Measurements from ENCODE around the gene FAM240A. TPM values are rescaled to one million over a fixed set of nuclear protein-coding genes. Genes with fewer than 3 reads are reported as not detected.
"Not testable (repeated sequence)": the region's sequence is repeated elsewhere in the genome, so short reads cannot be mapped to it uniquely, and the experiment has no call there.

Gene FAM240A
- total RNA-seq, 1 donor: not detected

DNA sequence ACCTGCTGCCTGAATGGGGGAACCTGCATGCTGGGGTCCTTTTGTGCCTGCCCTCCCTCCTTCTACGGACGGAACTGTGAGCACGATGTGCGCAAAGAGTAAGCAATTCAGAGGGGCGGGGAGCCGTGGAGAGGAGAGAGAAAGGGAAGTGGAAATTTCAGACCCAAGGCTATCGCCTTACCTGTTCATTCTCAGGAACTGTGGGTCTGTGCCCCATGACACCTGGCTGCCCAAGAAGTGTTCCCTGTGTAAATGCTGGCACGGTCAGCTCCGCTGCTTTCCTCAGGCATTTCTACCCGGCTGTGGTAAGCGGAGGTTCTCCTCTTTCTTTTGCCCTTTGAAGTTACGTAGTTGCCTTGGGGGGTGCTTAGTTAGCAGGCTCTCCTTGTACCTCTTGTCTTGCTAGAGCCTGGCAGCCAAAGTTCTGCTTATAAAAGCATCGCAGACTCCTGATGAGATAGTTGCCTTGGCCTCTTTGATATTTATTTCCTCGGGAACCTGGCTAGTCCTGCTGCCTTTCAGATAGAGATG lies 32.5 kb upstream of the FAM240A start:
- Histone ChIP-seq H3K9me3 (ENCODE audit: low read depth, low read length) (no peaks in the 10 kb centered on the region), H3K27me3 (ENCODE audit: insufficient read depth, low read length) (peaks cover 10% of the 10 kb centered on the region), H3K4me3 (ENCODE audit: low read length) (no peak overlapping the region), H3K4me1 (ENCODE audit: insufficient read depth, low read length) (no peaks in the 10 kb centered on the region)

DNA sequence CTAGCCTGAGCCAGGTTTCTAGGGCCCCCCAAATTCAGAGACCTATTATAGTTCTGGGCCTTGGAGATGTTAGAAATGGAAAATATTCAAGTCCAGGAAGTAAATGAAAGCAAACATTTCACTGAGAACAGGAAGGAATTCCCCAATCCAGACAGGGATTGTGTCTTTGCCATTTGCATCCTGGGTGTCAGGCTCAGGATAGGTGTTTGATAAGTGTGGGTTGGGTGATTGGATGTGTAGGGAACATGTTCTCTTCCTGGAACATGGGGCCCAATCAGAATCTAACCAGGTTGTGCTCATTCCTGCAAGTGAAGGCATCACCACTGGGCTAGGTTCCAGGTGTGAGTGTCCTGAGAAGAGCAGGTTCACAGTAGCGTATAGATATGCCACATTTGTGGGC lies 31.6 kb upstream of the FAM240A start:
- no peaks in the 10 kb centered on the region for H3K4me1 ChIP-seq (ENCODE audit: insufficient read depth, low read length)
- H3K27me3 ChIP-seq (ENCODE audit: insufficient read depth, low read length): peaks cover 10% of the 10 kb centered on the region
- no peaks in the 10 kb centered on the region for H3K9me3 ChIP-seq (ENCODE audit: low read depth, low read length)
- no peak overlapping the region for H3K4me3 ChIP-seq (ENCODE audit: low read length)

DNA sequence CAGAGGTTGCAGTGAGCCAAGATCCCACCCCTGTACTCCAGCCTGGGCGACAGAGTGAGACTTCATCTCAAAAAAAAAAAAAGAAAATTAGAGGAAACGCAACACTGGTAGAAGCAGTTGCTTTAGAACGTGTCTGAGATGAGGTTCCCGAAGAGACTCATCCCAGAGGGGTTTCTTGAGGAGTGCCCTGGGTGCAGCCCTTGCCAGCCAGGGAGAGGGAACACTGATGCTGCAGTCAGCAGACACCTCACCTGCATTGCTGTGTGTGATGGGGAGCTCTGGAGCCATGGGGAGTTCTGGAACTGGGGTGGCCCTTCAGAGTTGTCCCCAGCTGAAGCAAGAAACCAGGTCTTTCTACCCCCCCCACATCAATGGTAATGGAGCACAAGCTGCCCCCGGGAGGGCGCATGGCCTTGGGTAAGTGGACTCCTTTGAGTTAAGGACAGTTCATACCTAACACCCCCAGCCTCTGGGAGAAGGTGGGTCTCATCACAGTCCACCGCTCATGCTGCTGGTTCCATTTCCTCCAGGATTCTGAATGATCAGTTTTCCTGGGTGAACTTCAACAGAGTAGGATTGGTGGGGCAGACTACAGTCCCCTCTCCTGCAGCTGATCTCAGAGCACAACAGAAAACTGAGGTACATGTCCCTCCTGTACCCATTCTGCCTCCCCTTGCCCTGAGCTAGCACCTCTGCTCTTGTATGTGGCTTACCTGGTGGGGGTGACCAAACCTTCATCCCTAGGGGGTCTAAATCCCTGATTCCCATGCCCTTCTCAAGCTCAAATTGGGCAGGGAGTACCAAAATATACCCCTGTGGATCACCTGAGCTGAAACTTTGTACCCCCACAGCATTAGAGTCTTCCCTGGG lies 27.5 kb upstream of the FAM240A start:
- H3K4me1 ChIP-seq (ENCODE audit: insufficient read depth, low read length): no peaks in the 10 kb centered on the region
- no peak overlapping the region for H3K4me3 ChIP-seq (ENCODE audit: low read length)

DNA sequence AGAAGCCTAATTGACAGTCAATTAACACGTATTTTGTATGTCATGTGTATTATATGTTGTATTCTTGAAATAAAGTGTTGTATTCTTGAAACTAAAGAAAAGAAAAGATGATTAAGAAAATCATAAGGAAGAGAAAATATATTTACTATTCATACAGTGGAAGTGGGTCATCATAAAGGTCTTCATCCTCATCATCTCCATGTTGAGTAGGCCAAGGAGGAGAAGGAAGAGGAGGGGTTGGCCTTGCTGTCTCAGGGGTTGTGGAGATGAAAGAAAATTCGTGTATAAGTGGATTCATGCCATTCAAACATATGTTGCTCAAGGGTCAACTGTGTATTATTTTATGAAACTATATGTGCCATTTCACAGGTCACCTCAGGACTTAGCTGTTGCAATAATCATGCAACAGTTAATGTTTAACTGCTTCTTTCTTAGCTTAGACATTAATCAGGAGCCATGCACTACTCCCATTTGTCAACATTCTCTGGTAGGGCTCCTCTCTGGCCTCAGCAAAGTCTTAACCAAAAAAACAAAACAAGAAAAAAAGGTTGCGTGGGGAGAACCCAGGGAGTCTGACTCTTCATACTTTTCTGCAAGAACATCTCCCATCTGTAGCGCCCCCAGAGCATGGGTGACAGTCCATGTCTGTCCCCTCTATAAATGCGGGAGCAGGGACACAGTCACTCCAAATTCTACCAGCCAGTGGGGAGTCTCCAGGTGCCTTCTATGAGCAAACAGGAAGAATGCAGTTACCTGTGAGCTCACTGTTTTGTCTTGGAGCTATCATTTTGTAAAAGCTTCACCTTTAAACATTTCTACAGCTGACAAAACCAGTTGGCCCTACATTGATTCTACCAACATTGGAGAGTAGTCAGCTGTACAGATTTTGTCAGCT lies 26.3 kb upstream of the FAM240A start:
- peaks cover 2% of the 10 kb centered on the region for H3K27me3 ChIP-seq (ENCODE audit: insufficient read depth, low read length)
- H3K4me1 ChIP-seq (ENCODE audit: insufficient read depth, low read length): no peaks in the 10 kb centered on the region
- H3K4me3 ChIP-seq (ENCODE audit: low read length): no peak overlapping the region
- H3K9me3 ChIP-seq (ENCODE audit: low read depth, low read length): no peaks in the 10 kb centered on the region

More for the DNA sequence above, 27.5 kb upstream of the FAM240A start:
- Histone ChIP-seq H3K27me3 (ENCODE audit: insufficient read depth, low read length) (peaks cover 2% of the 10 kb centered on the region), H3K9me3 (ENCODE audit: low read depth, low read length) (no peaks in the 10 kb centered on the region)

DNA sequence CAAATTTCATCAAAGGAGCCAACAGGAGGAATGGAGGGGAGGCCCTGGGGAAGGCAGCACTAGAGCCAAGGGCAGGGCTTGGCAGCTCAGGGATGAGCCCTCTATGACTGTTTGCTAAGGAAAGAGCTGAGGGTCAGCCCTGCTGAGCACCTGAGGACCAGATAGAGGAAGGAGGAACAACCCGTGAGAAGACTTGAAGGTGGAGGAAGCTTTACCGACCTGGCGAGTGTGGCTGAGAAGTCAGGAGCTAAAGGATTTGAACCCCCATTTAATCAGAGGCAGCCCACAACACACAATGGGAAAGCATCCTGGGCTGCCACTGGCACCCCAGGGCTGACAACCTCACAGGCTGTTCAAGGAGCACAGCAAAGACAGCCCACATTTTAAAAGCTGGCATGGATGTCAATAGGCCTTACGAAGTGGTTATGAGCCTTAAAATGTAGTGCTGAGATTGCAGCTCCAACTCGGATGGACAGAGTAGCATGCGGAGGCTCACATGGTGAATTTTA lies 25.5 kb upstream of the FAM240A start:
- Histone ChIP-seq H3K4me3 (ENCODE audit: low read length) (no peak overlapping the region), H3K4me1 (ENCODE audit: insufficient read depth, low read length) (no peaks in the 10 kb centered on the region), H3K27me3 (ENCODE audit: insufficient read depth, low read length) (peaks cover 2% of the 10 kb centered on the region), H3K9me3 (ENCODE audit: low read depth, low read length) (no peaks in the 10 kb centered on the region)

DNA sequence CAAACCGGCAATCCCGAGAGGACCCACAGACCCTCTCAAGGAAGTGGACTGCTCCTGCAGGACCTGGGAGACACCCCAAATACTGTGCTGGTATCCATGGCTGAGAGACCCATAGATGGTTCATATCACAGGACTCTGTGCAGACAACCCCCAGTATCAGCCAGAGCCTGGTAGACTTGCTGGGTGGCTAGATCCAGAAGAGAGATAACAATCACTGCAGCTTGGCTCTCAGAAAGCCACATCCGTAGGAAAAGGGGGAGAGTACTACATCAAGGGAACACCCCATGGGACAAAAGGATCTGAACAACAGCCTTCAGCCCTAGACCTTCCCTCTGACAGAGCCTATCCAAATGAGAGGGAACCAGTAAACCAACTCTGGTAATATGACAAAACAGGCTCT lies 25.1 kb upstream of the FAM240A start:
- not testable (repeated sequence) for H3K4me1 ChIP-seq (ENCODE audit: insufficient read depth, low read length); H3K27me3 ChIP-seq (ENCODE audit: insufficient read depth, low read length); H3K4me3 ChIP-seq (ENCODE audit: low read length); H3K9me3 ChIP-seq (ENCODE audit: low read depth, low read length)

DNA sequence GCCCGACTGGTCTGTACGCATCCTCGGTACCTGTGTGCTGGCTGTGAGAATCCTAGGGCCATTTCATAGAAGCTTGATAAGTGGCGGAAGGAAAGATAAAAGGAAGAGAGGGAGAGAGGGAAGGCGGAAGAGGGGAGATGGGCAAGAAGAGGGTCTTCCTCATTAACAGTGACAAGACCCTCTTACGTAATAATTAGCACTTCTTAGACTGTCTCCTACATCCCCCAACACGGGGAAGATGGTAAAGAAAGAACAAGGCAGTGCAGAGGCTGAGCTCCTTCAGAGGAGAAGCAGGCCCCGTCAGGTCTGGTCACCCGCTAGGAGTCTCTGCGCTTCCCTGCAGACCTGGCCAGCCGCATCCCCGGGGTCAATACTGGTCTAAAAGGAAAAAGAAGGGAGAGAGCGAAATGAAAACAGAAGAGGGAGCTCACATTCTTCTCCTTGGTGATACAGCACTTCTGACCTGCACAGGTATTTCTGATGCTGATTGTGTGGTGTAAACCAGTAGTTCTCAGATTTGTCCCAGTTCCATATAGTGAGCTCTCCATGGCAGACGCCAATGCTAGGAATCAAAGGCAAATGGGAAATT lies 19.0 kb upstream of the FAM240A start:
- H3K9me3 ChIP-seq (ENCODE audit: low read depth, low read length): no peaks in the 10 kb centered on the region
- no peaks in the 10 kb centered on the region for H3K27me3 ChIP-seq (ENCODE audit: insufficient read depth, low read length)
- no peak overlapping the region for H3K4me3 ChIP-seq (ENCODE audit: low read length)
- no peaks in the 10 kb centered on the region for H3K4me1 ChIP-seq (ENCODE audit: insufficient read depth, low read length)

DNA sequence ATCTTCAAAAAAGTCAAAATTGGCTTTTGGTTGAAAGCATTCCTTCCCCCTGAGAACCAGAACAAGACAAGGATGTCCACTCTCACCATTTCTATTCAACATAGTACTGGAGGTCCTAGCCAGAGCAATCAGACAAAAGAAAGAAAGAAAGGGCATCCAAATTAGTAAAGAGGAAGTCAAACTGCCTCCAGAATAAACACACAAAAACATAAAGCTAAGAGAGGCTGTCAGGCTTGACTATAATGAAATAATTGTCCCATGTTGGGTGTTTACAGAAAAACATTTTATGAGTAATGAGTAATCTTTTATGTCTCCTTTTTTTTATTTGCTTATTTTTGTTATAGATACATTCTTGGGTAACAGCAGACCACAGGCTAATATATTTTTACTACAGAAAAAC lies 18.3 kb upstream of the FAM240A start:
- Histone ChIP-seq H3K4me3 (ENCODE audit: low read length) (no peak overlapping the region), H3K4me1 (ENCODE audit: insufficient read depth, low read length) (no peaks in the 10 kb centered on the region), H3K27me3 (ENCODE audit: insufficient read depth, low read length) (no peaks in the 10 kb centered on the region), H3K9me3 (ENCODE audit: low read depth, low read length) (no peaks in the 10 kb centered on the region)

DNA sequence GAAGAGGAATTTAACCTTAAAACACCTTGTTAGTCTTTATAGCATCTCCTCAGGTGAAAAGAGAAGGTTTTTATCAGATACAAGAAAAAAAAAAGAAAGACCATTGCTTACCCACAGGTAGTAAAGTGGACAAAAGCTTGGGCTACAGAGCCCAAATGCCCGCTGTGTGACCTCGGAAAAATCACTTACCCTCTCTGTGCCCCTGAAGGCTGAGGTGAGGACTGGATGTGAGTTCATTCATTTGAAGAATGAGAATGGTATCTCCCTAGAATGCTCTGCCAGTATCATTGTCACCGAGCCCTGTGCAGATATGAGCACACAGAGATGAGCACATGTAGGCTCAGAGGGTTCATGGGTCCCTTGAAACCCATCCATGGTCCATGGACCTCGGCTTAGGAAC lies 17.6 kb upstream of the FAM240A start:
- Histone ChIP-seq H3K27me3 (ENCODE audit: insufficient read depth, low read length) (no peaks in the 10 kb centered on the region), H3K9me3 (ENCODE audit: low read depth, low read length) (no peaks in the 10 kb centered on the region), H3K4me3 (ENCODE audit: low read length) (no peak overlapping the region), H3K4me1 (ENCODE audit: insufficient read depth, low read length) (no peaks in the 10 kb centered on the region)

DNA sequence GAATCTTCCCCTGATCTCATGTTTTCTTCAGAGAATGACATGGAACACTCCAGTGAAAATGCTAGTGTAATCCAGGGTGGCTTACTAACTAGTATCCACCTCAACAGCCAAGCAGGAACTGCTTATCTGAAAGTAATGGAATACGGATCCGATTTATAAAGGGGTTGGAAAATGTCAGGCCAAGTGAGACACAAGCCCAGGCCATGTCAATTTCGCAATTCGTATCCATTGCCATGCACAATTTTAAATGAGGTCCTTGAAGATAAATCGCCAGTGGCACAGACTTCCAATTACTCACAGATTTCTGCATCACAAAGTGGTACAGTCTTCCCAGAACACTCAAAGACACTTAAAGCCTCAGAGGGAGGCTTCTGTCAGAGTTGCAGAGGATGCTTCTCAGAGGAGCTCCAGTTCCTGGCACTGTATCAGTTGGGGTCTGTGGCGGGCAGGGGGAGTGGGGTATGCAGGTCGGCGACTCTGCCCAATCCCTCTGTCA lies 16.5 kb upstream of the FAM240A start:
- H3K4me3 ChIP-seq (ENCODE audit: low read length): no peak overlapping the region
- no peaks in the 10 kb centered on the region for H3K9me3 ChIP-seq (ENCODE audit: low read depth, low read length)
- no peaks in the 10 kb centered on the region for H3K4me1 ChIP-seq (ENCODE audit: insufficient read depth, low read length)
- H3K27me3 ChIP-seq (ENCODE audit: insufficient read depth, low read length): no peaks in the 10 kb centered on the region

DNA sequence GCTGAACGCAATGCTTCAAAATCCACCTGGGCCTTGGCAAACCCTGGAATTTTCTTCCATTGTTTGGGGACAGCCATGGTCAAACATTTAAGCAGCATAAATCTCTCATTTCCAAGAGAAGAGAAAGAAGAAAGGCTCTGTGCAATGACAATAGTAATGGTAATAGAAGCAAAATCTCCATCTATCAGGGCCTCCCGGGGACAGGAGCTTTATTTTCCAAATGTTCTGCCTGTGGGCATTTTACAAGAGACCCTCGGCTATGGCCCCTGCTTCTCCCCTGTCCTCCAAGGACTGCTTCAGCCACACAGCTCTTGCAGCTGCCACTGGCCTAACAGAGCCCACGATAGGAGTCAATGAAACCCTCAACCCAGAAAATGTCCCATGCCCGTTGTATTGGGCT lies 12.7 kb upstream of the FAM240A start:
- Histone ChIP-seq H3K27me3 (ENCODE audit: insufficient read depth, low read length) (no peaks in the 10 kb centered on the region), H3K9me3 (ENCODE audit: low read depth, low read length) (no peaks in the 10 kb centered on the region), H3K4me3 (ENCODE audit: low read length) (no peak overlapping the region), H3K4me1 (ENCODE audit: insufficient read depth, low read length) (no peaks in the 10 kb centered on the region)

DNA sequence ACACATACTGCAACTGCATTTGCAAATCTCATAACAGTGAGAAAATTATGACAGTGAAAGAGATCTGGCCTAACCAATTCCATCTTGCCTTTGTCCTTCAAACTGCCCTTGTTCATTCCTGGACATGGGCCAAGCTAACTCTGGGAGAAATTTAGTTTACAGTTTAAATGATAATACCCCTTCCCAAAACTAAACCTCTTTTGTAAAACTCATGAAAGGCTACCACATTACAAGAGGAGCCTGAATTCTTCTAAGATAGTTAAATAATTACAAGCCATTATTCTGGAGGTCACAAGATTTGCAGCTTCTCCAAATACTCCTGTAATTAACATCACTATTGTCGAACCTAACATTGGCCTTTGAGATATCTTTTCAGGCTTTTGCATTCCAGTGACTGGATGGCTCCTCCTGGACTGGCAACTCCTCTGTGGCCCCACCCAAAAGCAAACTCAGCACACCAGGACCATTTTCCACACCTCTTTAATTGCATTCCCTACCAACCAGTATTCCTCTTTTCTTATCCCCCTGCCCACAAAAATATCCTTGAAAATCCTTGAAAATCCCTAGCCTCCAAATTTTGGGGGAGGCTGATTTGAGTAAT lies 8.8 kb upstream of the FAM240A start:
- Histone ChIP-seq H3K9me3 (ENCODE audit: low read depth, low read length) (no peaks in the 10 kb centered on the region), H3K4me3 (ENCODE audit: low read length) (no peak overlapping the region), H3K4me1 (ENCODE audit: insufficient read depth, low read length) (no peaks in the 10 kb centered on the region), H3K27me3 (ENCODE audit: insufficient read depth, low read length) (no peaks in the 10 kb centered on the region)

DNA sequence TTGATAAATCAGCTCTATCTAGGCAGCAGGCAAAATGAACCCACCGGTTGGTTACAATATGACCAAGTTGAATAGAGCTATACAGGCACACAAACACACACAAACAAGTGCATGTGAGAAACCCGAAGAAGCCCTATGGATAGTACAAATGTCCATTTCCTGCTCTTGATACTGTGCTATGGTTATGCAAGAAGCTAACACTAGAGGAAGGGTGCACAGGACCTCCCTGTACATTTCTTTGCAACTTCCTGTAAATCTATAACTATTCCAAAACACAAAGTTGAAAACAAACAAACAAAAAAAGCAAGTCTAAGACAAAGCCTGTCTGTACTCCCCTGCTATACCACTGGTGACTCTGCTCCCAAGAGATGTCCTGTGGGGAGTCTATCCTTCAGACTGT lies 8.2 kb upstream of the FAM240A start:
- Histone ChIP-seq H3K9me3 (ENCODE audit: low read depth, low read length) (no peaks in the 10 kb centered on the region), H3K4me1 (ENCODE audit: insufficient read depth, low read length) (no peaks in the 10 kb centered on the region), H3K27me3 (ENCODE audit: insufficient read depth, low read length) (no peaks in the 10 kb centered on the region), H3K4me3 (ENCODE audit: low read length) (no peak overlapping the region)

DNA sequence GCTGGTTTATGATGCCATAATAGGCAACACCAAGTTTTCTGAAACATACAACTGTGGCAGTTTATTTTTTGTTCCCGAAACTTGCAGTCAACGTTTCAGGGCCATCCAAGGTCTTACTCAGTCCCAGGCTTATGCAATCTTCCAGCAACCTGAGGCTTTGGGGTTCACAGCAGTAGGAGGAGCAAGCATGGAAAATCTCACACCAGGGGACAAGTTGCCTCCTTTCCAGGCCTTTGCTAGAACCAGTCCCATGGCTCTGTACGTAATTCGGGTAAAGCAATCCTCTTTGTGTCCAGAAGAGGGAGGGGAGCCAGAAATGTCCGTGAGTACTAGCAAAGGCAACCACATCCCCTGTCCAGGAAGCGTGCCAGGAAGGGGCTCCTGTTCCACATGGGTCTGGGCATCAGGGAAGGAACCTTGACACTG lies 4.7 kb upstream of the FAM240A start:
- H3K27me3 ChIP-seq (ENCODE audit: insufficient read depth, low read length): no peaks in the 10 kb centered on the region
- no peaks in the 10 kb centered on the region for H3K4me1 ChIP-seq (ENCODE audit: insufficient read depth, low read length)
- no peak overlapping the region for H3K4me3 ChIP-seq (ENCODE audit: low read length)
- no peaks in the 10 kb centered on the region for H3K9me3 ChIP-seq (ENCODE audit: low read depth, low read length)

All from mononuclear cell (primary cell).